Endodermal cell (in vitro differentiated cells): ENCODE measurements around the gene PYM1. TPM values are rescaled to one million over a fixed set of nuclear protein-coding genes. Genes with fewer than 3 reads are reported as not detected.

Source experiments
- DNase-seq: peaks from one replicate; pipeline ENCODE4 v3.0.0-alpha.2; 2017
- H3K27ac ChIP-seq: 2 replicates; pipeline ENCODE4 v1.5.1; 2013; ENCODE audit warnings: mild to moderate bottlenecking, low read depth, low read length, moderate library complexity
- H3K27me3 ChIP-seq: 2 replicates; pipeline ENCODE4 v1.6.1; 2013; ENCODE audit warnings: mild to moderate bottlenecking, low read length, moderate library complexity; ENCODE audit not compliant: insufficient read depth, control insufficient read depth, poor library complexity, severe bottlenecking
- H3K36me3 ChIP-seq: 2 replicates; pipeline ENCODE4 v1.7.0; 2013; ENCODE audit warnings: mild to moderate bottlenecking, low read length, moderate library complexity; ENCODE audit not compliant: control insufficient read depth, insufficient read depth
- H3K4me1 ChIP-seq: one replicate; pipeline ENCODE4 v1.7.0; 2013; ENCODE audit warnings: low read length; ENCODE audit not compliant: control insufficient read depth, insufficient read depth
- H3K4me3 ChIP-seq: 2 replicates; pipeline ENCODE4 v1.5.1; 2013; ENCODE audit warnings: mild to moderate bottlenecking, low read length, moderate library complexity
- H3K9ac ChIP-seq: 2 replicates; pipeline ENCODE4 v1.6.1; 2013; ENCODE audit warnings: mild to moderate bottlenecking, low read length, moderate library complexity; ENCODE audit not compliant: poor library complexity, severe bottlenecking; ENCODE audit errors: extremely low read depth
- H3K9me3 ChIP-seq: 2 replicates; pipeline ENCODE4 v1.6.1; 2013; ENCODE audit warnings: mild to moderate bottlenecking, low read length, moderate library complexity; ENCODE audit not compliant: control insufficient read depth
- H3K27ac Mint-ChIP-seq: 2 replicates; pipeline ENCODE4 v1.8.0; 2020; ENCODE audit warnings: mixed read lengths
- H3K27me3 Mint-ChIP-seq: 2 replicates; pipeline ENCODE4 v1.8.0; 2021; ENCODE audit warnings: mild to moderate bottlenecking, mixed read lengths; ENCODE audit not compliant: insufficient read depth
- H3K36me3 Mint-ChIP-seq: 2 replicates; pipeline ENCODE4 v1.8.0; 2020; ENCODE audit warnings: low read depth, mixed read lengths
- H3K4me1 Mint-ChIP-seq: 2 replicates; pipeline ENCODE4 v1.8.0; 2020; ENCODE audit warnings: mixed read lengths
- H3K4me3 Mint-ChIP-seq: 2 replicates; pipeline ENCODE4 v1.8.0; 2020; ENCODE audit warnings: mild to moderate bottlenecking, moderate library complexity, mixed read lengths
- H3K9me3 Mint-ChIP-seq: 2 replicates; pipeline ENCODE4 v1.8.0; 2020; ENCODE audit warnings: mild to moderate bottlenecking, mixed read lengths
- WGBS, 2 experiments: methylation state at CpG; one replicate each; pipeline versions ENCODE4 v1.1.5 to v1.1.7; 2013; ENCODE audit warnings: missing lambda C conversion rate in 2 of 2, mixed read lengths in 1 of 2; ENCODE audit not compliant: insufficient coverage in 1 of 2, insufficient read length in 1 of 2; 5-methylcytosine and 5-hydroxymethylcytosine counted together
- total RNA-seq, 2 donors: library from RNA; stranded (reverse); fragmentation: NEBNext Ultra II Directional in 1 of 2; extraction: Animal tissue kit (Norgen Biotek cat#: 25700) in 1 of 2; gene quantifications; 2 replicates in 1 of 2; 3 replicates in 1 of 2; pipeline ENCODE4 v1.2.1, GENCODE V29; 2021
- TF ChIP-seq, protein P1 (sequence below): fragments of 200-600 bp; sonication (generic); conservative IDR thresholded peaks from 2 replicates; pipeline ENCODE4 v1.5.0; 2021; ENCODE audit warnings: antibody characterized with exemption, mild to moderate bottlenecking

PYM1 gene
- total RNA-seq, 2 donors from 2014 or later = 76.1 to 79.4 TPM

DNA sequence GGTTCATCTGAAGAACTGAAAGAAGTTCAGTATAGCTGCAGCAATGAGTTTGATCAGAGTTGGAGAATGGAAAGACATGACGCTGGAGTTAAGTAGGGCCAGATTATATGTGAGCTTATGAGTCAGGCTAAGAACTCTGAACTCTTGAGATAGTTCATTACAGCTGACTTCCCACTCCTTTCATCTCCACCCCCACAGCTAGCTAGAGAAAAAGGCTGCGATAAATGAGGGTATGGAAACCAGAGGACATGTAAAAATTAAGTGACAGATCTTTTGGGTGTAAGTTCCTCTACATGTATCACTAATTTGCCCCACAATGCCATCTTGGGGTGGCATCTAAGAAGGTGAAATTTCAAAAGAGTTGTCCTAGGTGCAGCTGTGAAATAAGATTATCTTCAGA, 28.6 kb downstream of the PYM1 start:
- Mint-ChIP-seq H3K9me3 (no peaks in the 10 kb centered on the region), H3K4me3 (no peak overlapping the region), H3K4me1 (no peaks in the 10 kb centered on the region), H3K36me3 (peaks cover 44% of the 10 kb centered on the region), H3K27me3 (no peaks in the 10 kb centered on the region), H3K27ac (no peak overlapping the region)
- DNase-seq = no peak
- no peaks in the 10 kb centered on the region for H3K27me3 ChIP-seq
- 77 to 100% methylated on average over 1 of the region's 2 CpGs for WGBS, 2 experiments
- no peak overlapping the region for H3K9ac ChIP-seq
- H3K4me3 ChIP-seq = no peak overlapping the region
- H3K9me3 ChIP-seq = no peaks in the 10 kb centered on the region
- H3K4me1 ChIP-seq = no peaks in the 10 kb centered on the region
- H3K27ac ChIP-seq = no peak overlapping the region
- peaks cover 43% of the 10 kb centered on the region for H3K36me3 ChIP-seq
- TF ChIP-seq, protein P1, sequence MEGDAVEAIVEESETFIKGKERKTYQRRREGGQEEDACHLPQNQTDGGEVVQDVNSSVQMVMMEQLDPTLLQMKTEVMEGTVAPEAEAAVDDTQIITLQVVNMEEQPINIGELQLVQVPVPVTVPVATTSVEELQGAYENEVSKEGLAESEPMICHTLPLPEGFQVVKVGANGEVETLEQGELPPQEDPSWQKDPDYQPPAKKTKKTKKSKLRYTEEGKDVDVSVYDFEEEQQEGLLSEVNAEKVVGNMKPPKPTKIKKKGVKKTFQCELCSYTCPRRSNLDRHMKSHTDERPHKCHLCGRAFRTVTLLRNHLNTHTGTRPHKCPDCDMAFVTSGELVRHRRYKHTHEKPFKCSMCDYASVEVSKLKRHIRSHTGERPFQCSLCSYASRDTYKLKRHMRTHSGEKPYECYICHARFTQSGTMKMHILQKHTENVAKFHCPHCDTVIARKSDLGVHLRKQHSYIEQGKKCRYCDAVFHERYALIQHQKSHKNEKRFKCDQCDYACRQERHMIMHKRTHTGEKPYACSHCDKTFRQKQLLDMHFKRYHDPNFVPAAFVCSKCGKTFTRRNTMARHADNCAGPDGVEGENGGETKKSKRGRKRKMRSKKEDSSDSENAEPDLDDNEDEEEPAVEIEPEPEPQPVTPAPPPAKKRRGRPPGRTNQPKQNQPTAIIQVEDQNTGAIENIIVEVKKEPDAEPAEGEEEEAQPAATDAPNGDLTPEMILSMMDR = no peak

DNA sequence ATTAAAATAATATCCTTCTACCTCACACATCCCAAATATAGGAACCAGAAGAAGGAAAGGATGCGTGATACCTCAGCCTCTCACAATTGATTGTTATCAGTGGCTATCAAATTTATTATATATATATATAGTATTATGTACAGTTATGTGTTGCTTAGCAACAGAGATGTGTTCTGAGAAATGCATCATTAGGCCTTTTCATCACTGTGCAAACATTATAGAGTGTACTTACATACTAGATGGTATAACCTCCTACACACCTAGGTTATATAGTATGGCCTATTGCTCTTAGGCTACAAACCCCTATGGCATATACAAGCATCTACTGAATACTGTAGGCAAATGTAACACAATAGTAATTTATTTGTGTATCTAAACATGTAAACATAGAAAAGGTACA, 34.0 kb downstream of the PYM1 start:
- Mint-ChIP-seq H3K36me3 (peaks cover 11% of the 10 kb centered on the region), H3K27ac (no peak overlapping the region), H3K9me3 (peaks cover 1% of the 10 kb centered on the region), H3K27me3 (no peaks in the 10 kb centered on the region), H3K4me3 (no peak overlapping the region), H3K4me1 (no peaks in the 10 kb centered on the region)
- no CpG with 5 or more reads among the region's 1 CpG for WGBS, 2 experiments
- DNase-seq = no peak
- H3K9ac ChIP-seq = no peak overlapping the region
- no peak overlapping the region for H3K27ac ChIP-seq
- H3K36me3 ChIP-seq = peaks cover 4% of the 10 kb centered on the region
- no peaks in the 10 kb centered on the region for H3K9me3 ChIP-seq
- H3K4me3 ChIP-seq = no peak overlapping the region
- no peaks in the 10 kb centered on the region for H3K4me1 ChIP-seq
- TF ChIP-seq, protein P1 = no peak
- no peaks in the 10 kb centered on the region for H3K27me3 ChIP-seq

DNA sequence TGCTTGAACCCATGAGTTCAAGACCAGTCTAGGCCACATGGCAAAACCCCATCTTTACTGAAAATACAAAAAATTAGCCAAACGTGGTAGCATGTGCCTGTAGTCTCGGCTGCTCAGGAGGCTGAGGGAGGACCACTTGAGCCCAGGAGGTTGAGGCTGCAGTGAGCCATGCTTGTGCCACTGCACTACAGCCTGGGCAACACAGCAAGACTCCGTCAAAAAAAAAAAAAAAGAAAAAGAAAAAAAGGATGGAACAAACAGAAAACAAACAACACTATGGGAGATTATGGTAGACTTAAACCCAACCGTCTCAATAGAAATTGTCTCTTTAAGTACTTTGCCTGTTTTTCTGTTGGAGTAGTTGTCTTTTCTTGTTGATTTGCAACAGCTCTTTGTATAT, 36.4 kb downstream of the PYM1 start:
- DNase-seq = no peak
- H3K4me1 Mint-ChIP-seq = no peaks in the 10 kb centered on the region
- Histone ChIP-seq H3K27me3 (no peaks in the 10 kb centered on the region), H3K9ac (no peak overlapping the region), H3K4me3 (no peak overlapping the region), H3K27ac (no peak overlapping the region), H3K4me1 (no peaks in the 10 kb centered on the region), H3K36me3 (peaks cover 4% of the 10 kb centered on the region), H3K9me3 (no peaks in the 10 kb centered on the region)
- H3K36me3 Mint-ChIP-seq = peaks cover 8% of the 10 kb centered on the region
- no peaks in the 10 kb centered on the region for H3K27me3 Mint-ChIP-seq
- WGBS, 2 experiments = 95% methylated on average over 4 of the region's 4 CpGs; no CpG with 5 or more reads in 1 of the 2 experiments
- no peak overlapping the region for H3K4me3 Mint-ChIP-seq
- TF ChIP-seq, protein P1 = no peak
- no peak overlapping the region for H3K27ac Mint-ChIP-seq
- peaks cover 1% of the 10 kb centered on the region for H3K9me3 Mint-ChIP-seq
